Stimulated activated CD8-positive, alpha-beta memory T cell treated with anti-CD3 and anti-CD28 coated beads, Interleukin-15, amount 100 ng/mL, for 24 hours (primary cell): ENCODE data around the gene ANGEL2.
A peak's percentile ranks its signal among the peaks of the same experiment; 100 is the strongest.

Experiments
- DNase-seq: peaks from one replicate; pipeline ENCODE4 v3.0.0-alpha.2; 2020; ENCODE audit warnings: low read depth

ANGEL2 gene

DNA sequence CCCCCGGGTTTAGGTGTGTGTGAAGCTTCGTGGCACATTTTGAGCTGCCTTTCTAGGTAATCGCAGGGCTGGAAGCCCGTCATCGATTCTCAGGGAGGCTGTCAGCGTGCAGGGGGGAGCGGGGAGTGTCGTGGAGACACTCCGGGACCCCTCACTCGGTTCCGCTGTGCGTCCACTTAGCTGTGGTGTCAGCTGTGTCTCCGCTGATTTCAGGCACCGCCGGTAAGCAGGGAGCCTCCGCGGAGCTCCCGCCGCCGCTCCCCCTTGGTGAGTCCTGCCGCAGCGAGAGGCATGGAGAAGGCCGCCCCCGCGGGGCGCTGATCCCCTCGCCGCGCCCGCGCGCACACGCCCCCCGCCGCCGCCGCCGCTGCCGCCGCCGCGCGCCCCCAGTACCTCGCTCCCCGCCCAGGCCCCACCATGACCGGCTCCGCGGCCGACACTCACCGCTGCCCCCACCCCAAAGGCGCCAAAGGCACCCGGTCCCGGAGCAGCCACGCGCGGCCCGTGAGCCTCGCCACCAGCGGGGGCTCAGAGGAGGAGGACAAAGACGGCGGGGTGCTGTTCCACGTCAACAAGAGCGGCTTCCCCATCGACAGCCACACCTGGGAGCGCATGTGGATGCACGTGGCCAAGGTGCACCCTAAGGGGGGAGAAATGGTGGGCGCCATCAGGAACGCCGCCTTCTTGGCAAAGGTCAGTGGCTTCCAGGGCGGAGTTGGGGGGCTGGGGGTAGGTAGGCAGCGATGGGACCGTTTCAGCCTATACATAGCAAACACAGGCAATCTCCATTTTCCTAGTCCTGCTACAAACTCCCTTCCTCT lies 64.3 kb downstream of the ANGEL2 start:
- DNase-seq, result no peak

DNA sequence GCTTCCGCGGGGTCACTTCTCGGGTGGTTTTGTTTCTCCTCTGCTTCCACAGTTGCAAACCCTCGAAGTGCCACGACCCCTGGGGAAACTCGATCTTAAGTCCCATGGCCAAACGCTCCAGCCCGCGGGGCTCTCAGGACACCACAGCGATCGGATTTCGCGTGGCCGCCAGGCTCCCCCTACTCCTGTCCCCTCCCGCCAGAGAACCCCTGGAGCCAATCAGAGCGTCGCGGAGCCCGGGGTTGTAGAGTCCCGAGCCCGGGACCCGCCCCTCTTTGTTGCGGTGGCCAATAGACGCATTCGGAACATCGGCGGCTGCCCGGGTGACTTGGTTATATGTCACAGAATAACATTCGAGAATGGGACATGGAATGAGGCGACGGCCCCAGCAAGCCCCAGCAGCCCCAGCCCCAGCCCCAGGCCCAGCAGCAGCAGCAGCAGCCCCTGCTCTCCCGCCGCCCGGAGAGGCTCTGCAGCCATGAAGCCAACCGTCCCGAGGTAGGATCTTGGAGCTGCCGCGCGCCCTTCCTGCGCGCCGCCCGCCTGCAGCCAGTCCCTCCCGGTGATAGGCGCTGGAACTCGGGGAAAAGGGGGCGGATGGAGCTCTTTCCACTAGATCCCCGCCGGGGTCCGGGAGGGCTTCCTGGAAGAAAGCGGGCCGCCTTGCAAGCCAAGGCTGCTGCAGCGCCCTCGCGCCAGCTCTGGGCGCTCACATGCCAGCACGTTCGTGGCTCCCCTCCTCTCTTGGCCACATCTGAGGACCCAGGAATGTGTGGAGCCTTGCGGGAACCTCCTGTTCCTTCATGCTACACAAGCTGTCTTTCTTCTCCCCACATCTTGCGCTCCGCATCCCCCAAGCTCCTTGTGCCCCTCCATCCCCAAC lies 65.2 kb downstream of the ANGEL2 start, which contains the start of gene VASH2:
VASH2 (plus strand) TSS at position 299 of the 883 bp plus-strand sequence. CDS start 1,002 bp downstream, outside the sequence.
- peak; percentile 12 for DNase-seq

DNA sequence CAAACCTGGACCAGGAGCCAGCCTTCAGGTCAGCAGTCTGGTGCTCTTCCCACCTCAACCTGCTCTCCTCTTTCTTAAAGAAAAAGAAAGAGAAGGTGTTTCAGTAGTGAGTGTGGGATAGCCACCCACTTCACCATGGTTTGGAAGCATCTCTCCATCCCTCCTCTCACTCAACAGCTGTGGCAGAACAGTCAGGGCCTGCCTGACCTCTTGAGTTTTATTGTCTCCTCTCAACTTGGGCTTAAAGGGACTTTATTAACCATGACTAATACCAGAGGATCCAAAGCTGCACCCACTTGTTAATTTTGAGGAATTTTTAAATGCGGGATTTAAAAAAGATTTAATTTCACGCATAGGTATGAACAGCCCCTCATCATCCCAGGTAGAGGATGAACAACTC lies 65.9 kb downstream of the ANGEL2 start:
- no peak for DNase-seq

DNA sequence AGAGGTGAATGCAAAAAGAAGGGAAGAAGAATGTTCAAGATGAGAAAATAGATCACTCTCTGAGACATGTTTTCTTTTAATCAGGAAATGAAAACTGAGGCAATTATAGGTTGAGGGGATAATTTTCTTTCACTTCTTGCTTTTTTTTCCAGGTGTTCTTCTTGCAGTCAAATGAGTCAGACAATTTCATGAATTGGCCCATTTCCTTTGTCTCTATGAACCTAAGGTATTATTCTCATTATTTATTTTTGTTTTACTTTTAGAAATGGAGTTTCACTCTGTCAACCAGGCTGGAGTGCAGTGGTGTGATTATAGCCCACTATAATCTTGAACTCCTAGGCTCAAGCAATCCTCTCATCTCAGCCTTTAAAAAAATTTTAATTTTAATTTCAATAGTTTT lies 68.8 kb downstream of the ANGEL2 start:
- no peak for DNase-seq

DNA sequence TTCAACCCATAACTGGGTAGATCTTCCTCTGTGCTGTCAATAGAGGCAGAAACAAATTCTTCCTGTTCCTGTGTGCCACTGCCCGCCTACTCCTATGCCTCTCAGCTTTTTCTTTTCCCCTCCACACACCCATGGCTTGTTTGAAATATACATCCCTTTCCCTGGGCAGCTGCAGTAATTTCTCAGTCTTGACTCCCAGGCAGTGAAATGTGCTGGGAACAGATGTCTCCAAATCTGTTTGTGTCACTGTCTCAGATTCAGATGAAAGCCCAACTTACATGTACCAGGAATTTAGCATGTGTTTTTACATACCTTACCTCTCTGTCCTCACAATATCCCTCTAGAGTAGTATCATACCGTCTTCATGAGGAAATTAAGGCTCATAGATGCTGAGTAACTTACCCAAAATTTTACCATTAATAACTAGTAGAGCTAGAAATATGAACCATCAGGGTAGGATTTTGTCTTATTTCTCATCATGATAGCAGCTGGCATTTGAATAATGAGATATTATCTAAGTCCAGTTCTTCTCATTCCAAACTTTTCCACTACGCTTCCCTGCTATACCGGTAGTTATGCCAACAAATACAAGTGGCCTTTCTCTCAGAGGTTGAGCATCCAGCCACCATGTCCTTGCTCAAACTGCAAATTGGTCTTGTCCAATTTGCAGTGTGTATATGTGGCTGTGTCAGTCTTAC lies 70.1 kb downstream of the ANGEL2 start:
- DNase-seq, result no peak

DNA sequence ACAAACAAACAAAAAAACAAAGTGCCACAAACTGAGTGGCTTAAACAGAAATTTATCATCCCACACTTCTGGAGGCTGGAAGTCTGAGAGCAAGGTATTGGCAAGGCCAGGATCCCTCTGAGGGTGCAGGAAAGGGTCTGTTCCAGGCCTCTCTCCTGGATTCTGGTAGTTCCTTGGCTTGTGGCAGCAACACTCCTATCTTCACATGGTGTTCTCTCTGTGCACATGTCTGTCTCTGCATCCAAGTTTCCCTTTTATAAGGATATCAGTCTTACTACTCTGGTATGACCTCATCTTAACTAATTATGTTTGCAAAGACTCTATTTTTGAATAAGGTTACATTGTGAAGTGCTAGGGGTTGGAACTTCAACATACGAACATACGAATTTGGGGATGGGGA lies 70.6 kb downstream of the ANGEL2 start:
- DNase-seq, result no peak

DNA sequence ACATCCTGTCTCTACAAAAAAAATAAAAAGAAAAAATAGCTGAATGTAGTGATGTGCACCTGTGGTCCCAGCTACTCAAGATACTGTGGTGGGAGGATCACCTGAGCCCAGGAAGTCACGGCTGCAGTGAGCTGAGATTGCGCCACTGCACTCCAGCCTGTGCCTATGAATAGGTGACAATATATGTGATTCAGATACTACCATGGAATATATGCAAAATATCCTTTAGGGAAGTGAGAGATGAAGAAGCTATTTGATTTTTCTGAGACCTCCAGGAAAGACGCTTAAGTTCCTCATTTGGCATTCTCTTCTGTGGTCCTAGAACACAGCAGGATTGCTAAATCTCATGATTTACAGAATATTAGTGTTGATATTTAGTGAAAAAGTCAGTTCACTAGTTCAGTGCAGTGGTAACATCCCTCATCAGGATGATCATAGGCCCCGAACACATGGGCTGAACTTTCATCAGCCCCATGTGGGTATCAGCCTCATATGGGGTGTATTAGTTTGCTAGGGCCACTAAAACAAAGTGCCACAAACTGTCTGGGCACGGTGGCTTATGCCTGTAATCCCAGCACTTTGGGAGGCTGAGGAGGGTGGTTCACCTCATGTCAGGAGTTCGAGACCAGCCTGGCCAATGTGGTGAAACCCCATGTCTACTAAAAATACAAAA lies 71.3 kb downstream of the ANGEL2 start:
- DNase-seq, result no peak

DNA sequence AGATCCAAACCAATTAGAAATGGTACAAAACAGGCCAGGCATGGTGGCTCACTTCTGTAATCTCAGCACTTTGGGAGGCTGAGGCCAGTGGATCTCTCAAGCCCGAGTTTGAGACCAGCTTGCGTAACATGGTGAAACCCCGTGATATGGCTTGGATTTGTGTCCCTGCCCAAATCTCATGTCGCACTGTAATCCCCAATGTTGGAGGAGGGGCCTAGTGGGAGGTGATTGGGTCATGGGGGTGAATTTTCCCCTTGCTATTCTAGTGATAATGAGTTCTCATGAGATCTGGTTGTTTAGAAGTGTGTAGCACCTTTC lies 72.3 kb downstream of the ANGEL2 start:
- no peak for DNase-seq

DNA sequence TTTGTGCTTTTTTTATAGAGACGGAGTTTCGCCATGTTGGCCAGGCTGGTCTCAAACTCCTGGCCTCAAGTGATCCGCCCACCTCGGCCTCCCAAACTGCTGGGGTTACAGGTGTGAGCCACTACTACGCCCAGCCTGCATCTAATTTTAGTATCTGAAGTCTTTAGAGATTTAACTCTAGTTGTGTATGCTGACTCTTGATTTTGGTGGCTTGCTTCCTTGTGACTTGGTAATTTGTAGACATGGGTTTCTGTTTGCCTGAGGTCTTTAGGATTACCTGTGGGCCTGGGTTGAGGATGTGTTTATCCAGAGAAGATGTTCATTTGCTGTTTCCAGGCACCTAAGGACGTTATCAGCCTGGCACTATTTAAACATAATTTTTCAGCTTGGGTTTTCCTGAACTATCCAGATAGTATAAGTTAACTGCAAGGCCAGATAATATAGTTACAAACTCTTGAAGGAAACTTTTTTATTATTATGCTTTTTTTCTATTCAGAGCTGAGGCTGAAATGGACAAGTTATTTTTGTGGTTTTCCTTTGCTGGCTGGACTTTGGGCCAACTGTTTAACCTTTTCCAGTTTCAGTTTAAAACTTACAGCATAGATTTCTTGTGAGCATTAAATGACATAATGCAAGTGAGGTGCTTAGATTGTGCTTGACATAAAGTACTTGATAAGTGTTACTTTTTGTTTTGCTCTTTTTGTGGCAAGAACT lies 72.8 kb downstream of the ANGEL2 start:
- DNase-seq, result no peak
